Skin epidermis (tissue), 12 donors: ENCODE data around the gene GRK1.

Experiments used
- H3K27ac ChIP-seq, 21 experiments: fragments of 200-600 bp; sonication (generic) in 11 of 21; one replicate each; pipeline ENCODE4 v1.5.0; 2020; ENCODE audit warnings: mild to moderate bottlenecking in 3 of 21, inconsistent platforms in 2 of 21, moderate library complexity in 2 of 21
- H3K4me3 ChIP-seq, 7 experiments: fragments of 200-600 bp; sonication (generic) in 2 of 7; one replicate each; pipeline ENCODE4 v1.5.0; 2020; ENCODE audit warnings: inconsistent platforms in 2 of 7, mild to moderate bottlenecking in 2 of 7, moderate library complexity in 1 of 7

The GRK1 gene

DNA sequence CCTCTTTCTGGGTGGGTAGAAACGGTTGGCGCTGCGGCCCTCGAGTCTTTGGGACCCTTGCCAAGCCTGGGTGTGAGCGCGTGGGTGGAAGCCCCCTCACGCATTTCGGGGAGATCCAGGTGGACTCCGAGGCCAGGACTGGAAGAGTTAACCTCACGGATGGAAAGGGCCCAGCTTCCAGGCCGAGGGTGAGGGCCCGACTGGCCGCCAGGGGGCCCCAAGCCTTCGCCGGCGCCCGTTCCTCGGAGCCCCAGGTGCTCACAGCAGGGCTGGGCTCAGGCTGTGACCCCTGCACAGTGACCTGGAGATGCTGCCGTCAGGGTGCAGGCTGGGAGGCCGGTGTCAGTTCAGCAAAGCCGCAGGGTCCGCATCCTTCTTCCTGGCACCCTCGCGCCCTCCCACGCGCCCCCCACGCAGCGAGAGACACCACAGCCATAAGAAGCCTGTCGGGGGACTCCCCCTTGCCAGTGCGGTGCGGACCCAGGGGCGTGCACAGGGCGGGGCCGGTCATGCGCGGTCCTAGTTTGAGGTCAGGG, 57.8 kb downstream of the GRK1 start:
- Histone ChIP-seq H3K4me3 (peak overlapping the region; percentile 13 to 43 (median 27)), H3K27ac (peak overlapping the region in 11 of 21 experiments; percentile 7 to 71 (median 35))

DNA sequence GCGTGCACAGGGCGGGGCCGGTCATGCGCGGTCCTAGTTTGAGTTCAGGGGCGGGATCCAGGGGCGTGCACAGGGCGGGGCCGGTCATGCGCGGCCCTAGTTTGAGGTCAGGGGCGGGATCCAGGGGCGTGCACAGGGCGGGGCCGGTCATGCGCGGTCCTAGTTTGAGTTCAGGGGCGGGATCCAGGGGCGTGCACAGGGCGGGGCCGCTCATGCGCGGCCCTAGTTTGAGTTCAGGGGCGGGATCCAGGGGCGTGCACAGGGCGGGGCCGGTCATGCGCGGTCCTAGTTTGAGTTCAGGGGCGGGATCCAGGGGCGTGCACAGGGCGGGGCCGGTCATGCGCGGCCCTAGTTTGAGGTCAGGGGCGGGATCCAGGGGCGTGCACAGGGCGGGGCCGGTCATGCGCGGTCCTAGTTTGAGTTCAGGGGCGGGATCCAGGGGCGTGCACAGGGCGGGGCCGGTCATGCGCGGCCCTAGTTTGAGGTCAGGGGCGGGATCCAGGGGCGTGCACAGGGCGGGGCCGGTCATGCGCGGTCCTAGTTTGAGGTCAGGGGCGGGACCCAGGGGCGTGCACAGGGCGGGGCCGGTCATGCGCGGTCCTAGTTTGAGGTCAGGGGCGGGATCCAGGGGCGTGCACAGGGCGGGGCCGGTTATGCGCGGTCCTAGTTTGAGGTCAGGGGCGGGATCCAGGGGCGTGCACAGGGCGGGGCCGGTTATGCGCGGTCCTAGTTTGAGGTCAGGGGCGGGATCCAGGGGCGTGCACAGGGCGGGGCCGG, 58.5 kb downstream of the GRK1 start:
- Histone ChIP-seq H3K4me3 (peak overlapping the region in 1 of 7 experiments; percentile 27), H3K27ac (peak overlapping the region in 1 of 21 experiments; percentile 39)

DNA sequence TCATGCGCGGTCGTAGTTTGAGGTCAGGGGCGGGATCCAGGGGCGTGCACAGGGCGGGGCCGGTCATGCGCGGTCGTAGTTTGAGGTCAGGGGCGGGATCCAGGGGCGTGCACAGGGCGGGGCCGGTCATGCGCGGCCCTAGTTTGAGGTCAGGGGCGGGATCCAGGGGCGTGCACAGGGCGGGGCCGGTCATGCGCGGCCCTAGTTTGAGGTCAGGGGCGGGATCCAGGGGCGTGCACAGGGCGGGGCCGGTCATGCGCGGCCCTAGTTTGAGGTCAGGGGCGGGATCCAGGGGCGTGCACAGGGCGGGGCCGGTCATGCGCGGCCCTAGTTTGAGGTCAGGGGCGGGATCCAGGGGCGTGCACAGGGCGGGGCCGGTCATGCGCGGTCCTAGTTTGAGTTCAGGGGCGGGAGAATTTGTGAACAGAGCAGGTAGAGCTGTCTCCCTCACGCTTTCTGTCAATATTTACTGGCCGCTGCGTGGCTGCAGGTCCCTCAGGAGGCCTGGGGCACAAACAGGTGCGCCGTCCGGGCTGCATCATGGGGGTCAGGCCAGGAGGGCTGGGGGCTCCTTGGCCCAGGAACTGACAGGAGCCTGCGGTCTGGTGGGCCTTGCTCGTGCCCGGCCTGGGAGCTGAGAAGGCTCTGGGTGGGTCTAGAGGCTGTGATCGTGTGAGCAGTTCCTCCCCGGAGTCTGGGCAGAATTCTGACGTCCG, 59.2 kb downstream of the GRK1 start:
- peak overlapping the region in 4 of 7 experiments; percentile 7 to 19 (median 18) for H3K4me3 ChIP-seq
- peak overlapping the region in 4 of 21 experiments; percentile 14 to 43 (median 36) for H3K27ac ChIP-seq

DNA sequence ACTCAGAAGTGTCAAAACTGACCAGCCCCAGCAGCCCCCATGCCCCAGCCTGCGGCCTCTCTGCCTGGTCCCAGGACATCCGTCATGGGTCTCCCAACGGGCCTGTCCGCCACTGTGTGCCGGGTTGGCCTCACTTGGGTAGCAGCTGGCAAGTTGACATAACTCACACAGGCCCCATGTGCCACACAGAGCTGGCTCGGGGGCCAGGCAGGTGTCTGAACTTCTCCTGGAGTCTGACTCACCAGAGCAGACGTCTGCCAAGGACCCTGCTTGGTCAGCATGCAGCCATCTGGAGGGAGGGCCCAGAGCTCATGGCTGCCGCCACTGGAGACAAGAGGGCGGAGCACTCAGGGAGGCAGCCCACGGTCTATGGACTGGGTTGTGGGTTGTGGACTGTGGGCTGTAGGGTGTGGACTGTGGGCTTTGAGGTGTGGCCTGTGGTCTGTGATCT, 60.0 kb downstream of the GRK1 start:
- Histone ChIP-seq H3K27ac (peak overlapping the region in 1 of 21 experiments; percentile 34), H3K4me3 (no peak overlapping the region)

DNA sequence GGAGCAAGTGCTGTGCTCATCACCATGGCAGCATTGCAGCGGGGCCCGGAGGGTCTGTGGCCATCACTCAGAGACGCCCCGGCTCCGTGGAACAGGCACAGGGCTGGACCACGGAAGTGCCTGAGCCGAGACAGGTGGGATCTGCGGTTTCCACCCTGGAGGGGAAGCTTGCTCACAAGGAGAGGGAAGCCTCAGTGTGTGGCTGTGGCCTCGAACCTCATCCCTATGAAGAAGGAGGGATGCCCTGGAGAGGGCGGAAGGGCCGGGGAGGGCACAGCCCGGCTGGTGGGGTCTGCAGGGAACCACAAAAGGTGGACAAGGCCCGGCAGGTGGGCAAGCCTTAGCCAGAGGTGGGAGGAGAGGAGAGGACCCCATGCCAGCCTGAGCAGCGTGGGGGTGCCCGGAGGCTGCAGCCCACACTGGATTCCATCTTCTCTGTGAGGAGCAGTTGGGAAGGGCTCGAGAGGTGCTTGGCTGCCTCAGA, 61.6 kb downstream of the GRK1 start:
- H3K27ac ChIP-seq, result no peak overlapping the region

DNA sequence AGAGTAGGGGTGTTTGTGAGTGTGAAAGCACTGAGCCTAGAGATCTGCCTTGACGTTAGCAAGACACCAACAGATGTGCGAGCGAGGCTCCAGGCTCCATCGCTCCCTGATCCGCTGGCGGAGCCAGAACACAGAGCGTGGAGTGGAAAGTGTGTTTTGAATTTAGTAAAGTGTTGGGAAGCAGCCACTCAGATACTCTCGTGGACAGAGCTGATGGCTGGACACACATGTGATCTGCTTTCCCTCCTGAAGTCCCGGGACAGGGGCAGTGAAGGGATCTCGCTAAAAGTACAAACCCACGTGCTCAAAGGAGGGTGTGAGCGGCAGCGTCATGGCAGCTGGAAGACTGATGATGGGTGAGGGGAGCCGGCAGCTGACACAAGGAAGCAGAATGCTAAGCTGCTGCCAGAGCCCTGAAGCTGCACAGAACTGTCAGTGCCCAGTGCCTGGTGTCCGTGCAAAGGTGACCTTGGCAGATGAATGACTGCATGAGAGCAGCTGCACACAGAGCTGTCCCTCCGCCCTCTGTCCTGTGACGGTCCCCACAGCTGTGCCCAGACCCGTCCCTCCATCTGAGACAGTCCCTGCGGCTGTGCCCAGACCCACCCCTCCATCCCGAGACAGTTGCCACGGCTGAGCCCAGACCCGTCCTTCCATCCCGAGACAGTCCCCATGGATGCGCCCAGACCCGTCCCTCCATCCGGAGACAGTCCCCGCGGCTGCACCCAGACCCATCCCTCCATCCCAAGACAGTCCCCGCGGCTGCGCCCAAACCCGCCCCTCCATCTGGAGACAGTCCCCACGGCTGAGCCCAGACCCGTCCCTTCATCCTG, 62.4 kb downstream of the GRK1 start:
- Histone ChIP-seq H3K27ac (no peak overlapping the region), H3K4me3 (no peak overlapping the region)

More for the DNA sequence above, 61.6 kb downstream of the GRK1 start:
- H3K4me3 ChIP-seq, result no peak overlapping the region

DNA sequence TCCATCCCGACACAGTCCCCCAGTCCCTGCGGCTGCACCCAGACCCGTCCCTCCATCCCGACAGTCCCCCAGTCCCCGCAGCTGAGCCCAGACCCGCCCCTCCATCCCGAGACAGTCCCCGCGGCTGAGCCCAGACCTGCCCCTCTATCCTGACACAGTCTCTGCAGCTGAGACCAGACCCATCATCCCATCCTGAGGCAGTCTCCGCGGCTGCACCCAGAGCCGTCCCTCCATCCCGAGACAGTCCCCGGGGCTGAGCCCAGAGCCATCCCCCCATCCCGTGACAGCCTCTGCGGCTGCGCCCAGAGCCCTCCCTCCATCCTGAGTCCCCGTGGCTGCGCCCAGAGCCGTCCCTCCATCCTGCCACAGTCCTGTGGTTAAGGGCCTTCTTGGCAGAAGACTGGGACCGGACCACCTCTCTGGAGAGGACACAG, 63.3 kb downstream of the GRK1 start:
- Histone ChIP-seq H3K4me3 (no peak overlapping the region), H3K27ac (no peak overlapping the region)

DNA sequence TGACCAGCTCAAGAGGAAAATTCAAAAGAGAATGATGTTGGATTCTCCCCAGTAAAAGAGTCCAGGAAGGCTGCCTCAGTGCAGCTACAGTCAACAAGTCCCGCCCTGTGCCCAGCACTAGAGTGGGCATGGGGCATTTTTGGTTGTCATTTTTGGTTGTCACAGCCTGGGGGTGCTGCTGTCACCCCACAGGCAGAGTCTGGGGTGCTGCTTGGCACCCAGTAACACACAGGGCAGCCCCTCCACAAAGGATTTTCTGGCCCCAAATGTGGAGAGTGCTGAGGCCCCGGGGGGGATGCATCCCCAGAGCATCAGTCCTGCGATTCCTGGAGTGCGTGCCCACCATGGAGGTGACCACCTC, 63.8 kb downstream of the GRK1 start:
- no peak overlapping the region for H3K4me3 ChIP-seq
- no peak overlapping the region for H3K27ac ChIP-seq

DNA sequence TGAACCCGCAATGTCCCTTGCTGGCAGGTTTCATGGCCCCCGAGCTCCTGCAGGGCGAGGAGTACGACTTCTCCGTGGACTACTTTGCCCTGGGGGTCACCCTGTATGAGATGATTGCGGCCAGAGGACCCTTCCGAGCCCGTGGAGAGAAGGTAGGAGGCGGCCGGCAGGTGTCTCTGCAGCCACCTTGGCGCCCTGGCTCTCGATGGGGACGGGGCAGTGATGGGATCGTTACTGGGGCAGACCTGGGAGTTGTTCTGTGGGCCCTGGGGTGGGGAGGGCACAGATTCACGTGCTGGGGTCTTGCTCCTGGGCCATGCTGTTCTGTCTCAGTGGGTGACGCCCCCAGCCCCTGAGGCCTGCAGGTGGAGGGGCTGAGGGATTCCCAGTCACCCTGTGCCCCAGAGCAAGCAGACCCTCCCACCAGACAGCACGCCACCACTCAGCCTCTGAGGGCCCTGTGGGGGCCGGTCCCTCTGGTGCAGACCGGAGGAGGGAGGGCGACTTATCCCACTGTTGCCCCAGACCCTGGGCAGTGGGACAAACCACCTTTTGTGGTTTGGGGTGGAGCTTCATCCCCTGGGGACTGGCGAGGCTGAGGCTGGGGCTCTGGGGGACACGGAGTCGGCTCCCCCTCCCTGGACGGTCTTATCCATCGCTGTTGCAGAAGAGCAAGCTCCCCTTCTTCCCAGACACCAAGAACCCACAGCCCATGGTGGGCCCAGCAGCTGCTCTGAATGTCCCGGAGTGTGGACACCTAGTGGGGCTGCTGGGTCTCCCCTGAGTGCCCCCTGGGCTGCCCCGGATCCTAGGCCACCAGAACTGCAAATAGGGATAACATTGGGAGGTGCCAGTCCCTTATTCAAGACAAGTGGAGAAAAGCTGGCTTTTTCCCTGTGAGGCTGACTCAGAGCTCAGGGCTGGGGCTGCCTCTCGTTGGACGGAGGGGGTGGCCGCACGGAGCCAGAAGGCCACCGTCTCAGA, 64.5 kb downstream of the GRK1 start:
- H3K27ac ChIP-seq, result no peak overlapping the region
- no peak overlapping the region for H3K4me3 ChIP-seq

DNA sequence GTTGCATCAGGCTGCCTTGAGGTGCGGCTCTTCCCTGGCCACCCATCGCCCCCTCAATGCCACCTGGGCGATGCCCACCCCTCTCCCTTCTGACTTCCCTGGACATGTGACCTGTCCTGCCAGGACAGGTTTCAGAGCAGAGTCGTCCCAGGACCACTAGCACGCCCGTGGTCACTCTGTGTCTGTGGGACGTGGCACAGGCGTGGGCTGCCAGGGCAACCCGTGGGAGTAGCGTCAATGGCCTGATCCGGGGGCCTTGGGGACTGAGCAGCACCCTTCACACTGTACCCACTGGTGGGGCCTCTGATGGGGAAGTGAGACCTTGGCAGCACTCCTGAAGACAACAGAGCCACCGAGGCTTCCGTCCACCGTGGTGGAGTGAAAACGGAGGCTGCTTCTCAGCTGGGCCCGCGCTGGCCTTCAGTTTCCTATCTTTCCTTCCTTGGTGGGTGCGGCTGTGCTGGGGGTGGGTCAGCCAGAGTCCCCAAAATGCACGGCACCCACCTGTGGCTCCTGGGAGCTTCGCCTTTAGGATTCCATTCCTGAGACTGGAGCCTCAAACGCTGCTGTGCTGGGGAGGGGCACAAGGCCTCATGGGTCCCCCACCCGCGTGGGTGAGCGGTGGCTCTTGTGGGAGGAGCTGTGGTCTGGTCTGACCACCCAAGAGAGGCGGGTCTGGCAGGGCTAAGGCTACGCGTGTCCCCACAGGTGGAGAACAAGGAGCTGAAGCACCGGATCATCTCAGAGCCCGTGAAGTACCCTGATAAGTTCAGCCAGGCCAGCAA, 65.3 kb downstream of the GRK1 start:
- no peak overlapping the region for H3K27ac ChIP-seq
- no peak overlapping the region for H3K4me3 ChIP-seq

DNA sequence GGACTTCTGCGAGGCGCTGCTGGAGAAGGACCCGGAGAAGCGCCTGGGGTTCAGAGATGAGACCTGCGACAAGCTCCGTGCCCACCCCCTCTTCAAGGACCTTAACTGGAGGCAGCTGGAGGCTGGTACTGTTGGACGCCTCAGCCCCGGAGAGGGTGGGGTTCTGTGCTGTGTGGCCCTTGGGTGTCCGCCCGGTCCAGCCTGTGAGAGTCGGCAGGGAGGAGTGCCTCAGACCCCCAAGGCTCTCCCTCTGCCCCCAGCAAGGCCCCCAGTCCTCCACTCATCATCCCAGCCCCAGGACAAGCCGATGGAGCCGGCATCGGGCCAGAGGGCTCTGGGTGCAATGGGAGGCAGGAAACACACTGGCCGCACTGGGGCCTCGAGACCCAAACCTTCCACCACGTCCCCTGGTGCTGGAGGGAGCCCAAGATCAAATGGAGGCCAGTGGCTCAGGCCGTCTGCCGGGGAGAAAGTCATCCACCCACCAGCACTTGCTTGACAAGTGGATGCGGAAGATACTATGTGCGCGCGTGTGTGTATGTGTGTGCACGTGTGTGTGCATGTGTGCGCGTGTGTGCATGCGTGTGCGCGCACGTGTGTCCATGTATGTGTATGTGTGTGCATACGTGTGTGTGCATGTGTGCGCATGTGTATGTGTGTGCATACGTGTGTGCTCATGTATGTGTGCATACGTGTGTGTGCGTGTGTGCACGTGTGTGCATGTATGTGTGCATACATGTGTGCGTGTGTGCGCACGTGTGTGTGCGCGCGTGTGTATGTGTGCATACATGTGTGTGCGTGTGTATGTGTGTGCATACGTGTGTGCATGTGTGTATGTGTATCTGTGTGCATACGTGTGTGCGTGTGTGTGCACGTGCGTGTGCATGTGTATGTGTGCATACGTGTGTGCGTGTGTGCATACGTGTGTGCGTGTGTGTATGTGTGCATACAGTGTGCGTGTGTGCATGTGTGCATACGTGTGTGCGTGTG, 66.2 kb downstream of the GRK1 start:
- H3K4me3 ChIP-seq, result no peak overlapping the region
- no peak overlapping the region for H3K27ac ChIP-seq

DNA sequence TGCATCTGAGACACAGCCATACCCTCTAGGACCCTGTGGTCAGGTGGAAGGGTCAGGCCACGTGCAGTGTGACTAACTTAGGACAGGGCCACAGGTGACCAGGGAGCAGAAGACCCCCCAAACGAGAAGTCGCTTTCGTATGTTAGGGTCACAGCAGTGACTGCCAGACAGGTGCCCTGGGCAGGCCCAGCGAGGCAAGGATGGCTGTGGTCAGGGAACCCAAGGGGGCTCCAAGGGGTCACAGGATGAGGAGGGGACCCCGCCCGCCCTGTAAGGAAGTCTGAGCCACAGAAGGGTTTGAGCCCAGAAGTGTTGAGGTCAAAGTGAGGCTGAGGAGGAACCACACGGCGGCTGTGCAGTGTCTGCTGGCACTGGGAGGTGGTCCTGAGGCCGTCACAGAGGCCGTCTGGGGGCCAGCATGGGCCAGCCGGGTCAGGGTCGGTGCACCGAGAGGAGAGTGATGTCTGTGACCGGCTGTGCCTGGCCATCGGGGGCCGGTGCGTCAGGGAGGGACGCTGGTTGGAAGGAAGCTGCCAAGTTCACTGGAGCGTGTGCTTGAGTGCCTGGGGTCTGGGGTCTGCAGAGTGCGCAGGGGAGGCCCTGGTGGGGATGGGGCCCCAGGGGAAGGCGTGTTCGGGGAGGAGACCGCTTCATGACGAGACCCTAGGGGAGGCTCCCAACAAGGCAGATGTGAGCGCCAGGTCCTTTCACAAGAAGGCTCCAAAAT, 67.2 kb downstream of the GRK1 start:
- no peak overlapping the region for H3K4me3 ChIP-seq
- H3K27ac ChIP-seq, result no peak overlapping the region

DNA sequence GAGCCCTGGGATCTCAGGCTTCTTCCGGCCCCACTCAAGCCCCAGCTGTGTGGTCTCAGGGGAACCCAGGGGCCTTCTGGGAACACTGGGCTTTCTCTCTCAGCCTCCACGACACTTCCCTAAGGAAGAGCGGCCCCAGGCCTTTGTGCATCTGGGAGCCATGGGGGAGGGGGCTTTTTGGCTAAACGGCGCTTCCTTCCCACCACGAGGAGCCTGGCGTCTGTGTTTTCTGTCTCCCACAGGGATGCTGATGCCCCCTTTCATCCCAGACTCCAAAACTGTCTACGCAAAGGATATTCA, 67.8 kb downstream of the GRK1 start:
- Histone ChIP-seq H3K4me3 (no peak overlapping the region), H3K27ac (no peak overlapping the region)

DNA sequence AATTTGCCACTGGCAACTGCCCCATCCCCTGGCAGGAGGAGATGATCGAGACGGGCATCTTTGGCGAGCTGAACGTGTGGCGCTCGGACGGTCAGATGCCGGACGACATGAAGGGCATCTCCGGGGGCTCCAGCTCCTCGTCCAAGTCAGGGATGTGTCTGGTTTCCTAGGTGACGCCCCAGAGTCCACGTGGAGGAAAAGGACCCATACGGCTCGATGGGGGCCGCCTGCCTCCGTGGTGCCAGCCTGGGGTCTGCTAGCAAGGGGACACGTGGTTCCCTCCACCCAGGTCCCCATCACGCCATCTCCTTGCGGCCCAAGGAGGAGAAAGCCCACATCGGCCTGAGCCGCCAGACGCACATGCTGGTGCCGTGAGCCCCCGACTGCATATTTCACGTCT, 68.2 kb downstream of the GRK1 start:
- H3K4me3 ChIP-seq, result no peak overlapping the region
- H3K27ac ChIP-seq, result no peak overlapping the region

DNA sequence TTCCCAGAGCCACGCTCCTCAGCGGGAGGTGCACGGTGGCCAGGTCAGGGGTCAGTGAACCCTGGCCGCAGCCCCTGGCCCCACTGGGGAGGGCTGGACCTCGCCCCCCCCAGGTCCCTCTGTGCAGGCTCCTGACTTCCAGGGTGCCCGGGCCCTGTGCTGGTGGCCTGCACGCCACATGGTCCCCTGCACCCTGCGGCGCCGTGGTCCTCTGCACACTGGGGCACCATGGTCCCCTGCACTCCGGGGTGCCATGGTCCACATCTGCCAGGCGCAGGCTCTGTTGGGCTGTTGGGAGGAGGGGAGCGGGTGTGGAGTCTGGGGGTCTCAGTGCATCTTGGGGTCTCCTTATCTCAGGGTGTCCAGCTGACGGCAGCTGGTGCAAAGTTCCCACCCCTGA, 68.7 kb downstream of the GRK1 start:
- Histone ChIP-seq H3K27ac (no peak overlapping the region), H3K4me3 (no peak overlapping the region)

DNA sequence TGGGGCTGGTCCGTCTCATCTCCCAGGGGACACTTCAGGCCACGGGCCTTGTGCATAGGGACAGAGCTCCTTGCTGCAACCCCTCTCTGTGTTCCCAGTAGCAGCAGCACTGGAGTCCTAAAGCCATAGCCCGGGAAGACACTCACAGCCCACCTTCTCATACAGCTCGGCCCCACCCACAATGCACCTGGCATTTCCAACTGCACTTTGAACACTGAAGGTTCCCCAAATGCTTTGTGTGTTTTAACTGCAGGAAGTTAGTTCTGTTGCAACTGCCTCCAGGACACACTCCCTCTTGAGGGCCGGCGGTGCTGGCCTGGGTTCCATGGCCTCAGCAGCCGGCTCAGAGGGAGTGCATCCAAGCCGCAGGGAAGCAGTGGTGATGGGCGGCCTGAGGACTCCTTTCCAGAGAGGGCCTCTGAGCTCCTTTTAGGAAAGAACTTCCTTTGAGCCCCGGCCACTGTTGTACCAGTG, 69.3 kb downstream of the GRK1 start:
- no peak overlapping the region for H3K27ac ChIP-seq

More for the DNA sequence above, 69.3 kb downstream of the GRK1 start:
- no peak overlapping the region for H3K4me3 ChIP-seq
